ENCODE data around the gene SYDE1.

- TF ChIP-seq, protein P1, sequence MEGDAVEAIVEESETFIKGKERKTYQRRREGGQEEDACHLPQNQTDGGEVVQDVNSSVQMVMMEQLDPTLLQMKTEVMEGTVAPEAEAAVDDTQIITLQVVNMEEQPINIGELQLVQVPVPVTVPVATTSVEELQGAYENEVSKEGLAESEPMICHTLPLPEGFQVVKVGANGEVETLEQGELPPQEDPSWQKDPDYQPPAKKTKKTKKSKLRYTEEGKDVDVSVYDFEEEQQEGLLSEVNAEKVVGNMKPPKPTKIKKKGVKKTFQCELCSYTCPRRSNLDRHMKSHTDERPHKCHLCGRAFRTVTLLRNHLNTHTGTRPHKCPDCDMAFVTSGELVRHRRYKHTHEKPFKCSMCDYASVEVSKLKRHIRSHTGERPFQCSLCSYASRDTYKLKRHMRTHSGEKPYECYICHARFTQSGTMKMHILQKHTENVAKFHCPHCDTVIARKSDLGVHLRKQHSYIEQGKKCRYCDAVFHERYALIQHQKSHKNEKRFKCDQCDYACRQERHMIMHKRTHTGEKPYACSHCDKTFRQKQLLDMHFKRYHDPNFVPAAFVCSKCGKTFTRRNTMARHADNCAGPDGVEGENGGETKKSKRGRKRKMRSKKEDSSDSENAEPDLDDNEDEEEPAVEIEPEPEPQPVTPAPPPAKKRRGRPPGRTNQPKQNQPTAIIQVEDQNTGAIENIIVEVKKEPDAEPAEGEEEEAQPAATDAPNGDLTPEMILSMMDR (IDR thresholded peaks at IDR 0.05), result no peak
- TF ChIP-seq ZFX (IDR thresholded peaks at IDR 0.05; ENCODE audit: borderline replicate concordance), result no peak
Observed at GRCh38 chr19:15125232-15126067, 18.2 kb downstream of the SYDE1 start.

Measured in 22Rv1 (cell line).